ENCODE data around the gene PLAA.
"Not testable (repeated sequence)": the region's sequence is repeated elsewhere in the genome, so short reads cannot be mapped to it uniquely, and the experiment has no call there.

Gene PLAA

GRCh38 chr9:26935847-26936246, 11.2 kb downstream of the PLAA start:
- DNase-seq (ENCODE audit: low read depth in 2 of 2), result no peak

- DNase-seq (ENCODE audit: low read depth in 2 of 2), result no peak
Measured at GRCh38 chr9:26928902-26929495, 18.0 kb downstream of the PLAA start.

DNA sequence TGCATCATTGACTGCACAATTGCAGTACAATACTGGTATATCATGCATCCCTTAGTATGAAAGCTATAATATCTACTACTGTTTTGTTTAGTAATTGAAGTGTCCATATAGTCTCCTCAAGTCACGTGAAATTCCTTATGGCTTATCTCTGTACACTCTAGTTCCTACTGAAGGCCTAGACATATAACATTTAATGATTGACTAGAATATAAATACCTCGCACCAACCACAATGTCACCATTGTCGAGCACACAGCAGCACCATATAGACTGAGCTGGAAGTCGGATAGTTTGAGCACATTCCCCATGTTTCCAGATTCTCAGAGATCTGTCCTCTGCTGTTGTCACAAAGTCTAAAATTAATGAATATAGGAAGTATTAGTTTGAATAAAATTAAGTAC, 21.4 kb downstream of the PLAA start:
- DNase-seq (ENCODE audit: low read depth in 2 of 2), result no peak

GRCh38 chr9:26919698-26920097, 27.3 kb downstream of the PLAA start:
- DNase-seq (ENCODE audit: low read depth in 2 of 2), result no peak

- no peak for DNase-seq (ENCODE audit: low read depth in 2 of 2)
Measured at GRCh38 chr9:26913138-26913668, 33.8 kb downstream of the PLAA start.

- no peak for DNase-seq (ENCODE audit: low read depth in 2 of 2)
Measured at GRCh38 chr9:26904671-26905070, 42.4 kb downstream of the PLAA start.

DNA sequence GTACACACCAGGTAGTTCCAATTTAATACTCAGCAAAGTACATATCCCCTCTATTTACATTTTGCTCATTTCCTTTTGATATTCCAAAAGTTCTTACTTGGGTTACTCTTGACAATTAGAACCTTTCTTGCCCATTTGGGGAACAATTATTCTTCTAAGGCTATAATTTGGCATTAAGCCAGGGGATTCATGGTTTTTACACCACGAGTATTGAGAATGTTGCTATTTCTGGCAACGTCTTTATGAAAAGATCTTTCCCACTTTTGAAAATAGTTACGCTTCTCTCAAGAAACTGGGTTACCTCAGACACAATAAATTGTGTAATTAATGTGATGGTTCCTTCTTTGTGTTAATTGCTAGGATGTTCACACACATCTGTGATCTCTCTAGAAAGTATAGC, 43.0 kb downstream of the PLAA start:
- DNase-seq (ENCODE audit: low read depth in 2 of 2), result no peak

DNA sequence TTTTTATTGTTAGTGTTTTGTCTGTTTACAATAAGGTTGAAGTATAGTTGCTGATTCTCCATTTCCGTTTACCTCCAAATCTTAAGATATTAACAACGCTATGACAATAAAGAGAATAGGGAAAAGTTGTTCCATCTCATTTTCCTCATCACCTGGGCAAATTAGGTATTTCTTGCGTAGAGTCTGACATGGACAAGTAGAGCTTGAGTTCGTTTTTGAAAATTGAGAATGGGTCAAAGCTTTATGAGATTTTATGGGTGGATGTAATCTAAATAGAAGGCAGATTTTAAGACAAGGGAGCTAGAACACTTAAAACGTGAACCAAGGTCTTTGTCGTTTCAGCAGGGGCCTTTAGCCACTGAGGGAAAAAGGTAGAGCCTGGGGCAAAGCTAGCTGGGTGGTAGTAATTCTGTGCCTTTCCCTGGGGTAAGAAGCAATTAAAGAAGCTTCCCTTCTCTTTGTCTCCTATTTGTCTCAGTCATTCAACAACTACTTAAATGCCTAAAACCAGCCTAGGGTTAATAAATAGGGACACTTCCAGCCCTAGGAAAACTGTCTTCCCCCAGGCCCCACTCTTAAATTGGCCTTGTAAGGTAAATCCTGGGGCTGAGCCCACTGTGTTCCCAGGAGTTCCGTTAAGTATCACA, 53.9 kb downstream of the PLAA start:
- no peak for DNase-seq (ENCODE audit: low read depth in 2 of 2)

GRCh38 chr9:26892251-26893029, 54.6 kb downstream of the PLAA start, which contains the start of gene CAAP1:
TSS of gene CAAP1 (minus strand) at chr9:26892802. CDS start at chr9:26892715, 87 bp downstream.
- peak; percentile 89 to 94 for DNase-seq (ENCODE audit: low read depth in 2 of 2)

- DNase-seq (ENCODE audit: low read depth in 2 of 2), result no peak
Measured at GRCh38 chr9:26891726-26892125, 55.3 kb downstream of the PLAA start.

- no peak for DNase-seq (ENCODE audit: low read depth in 2 of 2)
Measured at GRCh38 chr9:26888271-26888670, 58.8 kb downstream of the PLAA start.

- no peak for DNase-seq (ENCODE audit: low read depth in 2 of 2)
Measured at GRCh38 chr9:26882154-26882553, 64.9 kb downstream of the PLAA start.

- DNase-seq (ENCODE audit: low read depth in 2 of 2), result no peak
Measured at GRCh38 chr9:26880262-26880661, 66.8 kb downstream of the PLAA start.

DNA sequence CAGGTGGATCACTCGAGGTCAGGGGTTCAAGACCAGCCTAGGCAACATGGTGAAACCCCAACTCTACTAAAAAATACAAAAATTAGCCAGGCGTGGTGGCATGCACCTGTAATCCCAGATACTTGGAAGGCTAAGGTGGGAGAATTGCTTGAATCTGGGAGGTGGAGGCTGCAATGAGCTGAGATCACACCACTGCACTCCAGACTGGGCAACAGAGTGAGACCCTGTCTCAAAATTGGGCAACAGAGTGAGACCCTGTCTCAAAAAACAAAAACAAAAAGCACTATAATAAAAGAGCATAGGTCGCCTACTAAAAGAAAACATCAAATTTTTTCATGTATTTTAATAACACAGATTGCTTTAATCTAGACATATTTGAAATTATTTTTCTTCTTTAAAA, 71.9 kb downstream of the PLAA start:
- DNase-seq (ENCODE audit: low read depth in 2 of 2), result not testable (repeated sequence)

DNA sequence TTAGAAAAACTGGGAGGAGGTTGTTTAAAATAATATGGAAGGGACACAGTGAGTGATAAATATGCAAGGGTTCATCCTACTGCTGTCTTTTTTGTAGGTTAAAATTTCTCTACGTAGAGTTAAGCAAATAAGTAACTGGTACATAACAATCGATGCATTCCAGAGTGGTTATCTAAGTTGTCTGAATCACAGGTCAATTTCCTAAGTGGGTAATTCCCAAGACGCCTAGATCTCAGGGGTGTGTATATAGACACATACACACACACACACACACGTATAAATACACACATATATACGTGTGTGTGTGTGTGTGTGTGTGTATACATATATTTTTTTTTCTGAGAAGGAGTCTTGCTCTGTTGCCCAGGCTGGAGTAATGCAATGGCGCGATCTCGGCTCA, 76.8 kb downstream of the PLAA start:
- no peak for DNase-seq (ENCODE audit: low read depth in 2 of 2)

- DNase-seq (ENCODE audit: low read depth in 2 of 2), result no peak
Measured at GRCh38 chr9:26863074-26863473, 84.0 kb downstream of the PLAA start.

DNA sequence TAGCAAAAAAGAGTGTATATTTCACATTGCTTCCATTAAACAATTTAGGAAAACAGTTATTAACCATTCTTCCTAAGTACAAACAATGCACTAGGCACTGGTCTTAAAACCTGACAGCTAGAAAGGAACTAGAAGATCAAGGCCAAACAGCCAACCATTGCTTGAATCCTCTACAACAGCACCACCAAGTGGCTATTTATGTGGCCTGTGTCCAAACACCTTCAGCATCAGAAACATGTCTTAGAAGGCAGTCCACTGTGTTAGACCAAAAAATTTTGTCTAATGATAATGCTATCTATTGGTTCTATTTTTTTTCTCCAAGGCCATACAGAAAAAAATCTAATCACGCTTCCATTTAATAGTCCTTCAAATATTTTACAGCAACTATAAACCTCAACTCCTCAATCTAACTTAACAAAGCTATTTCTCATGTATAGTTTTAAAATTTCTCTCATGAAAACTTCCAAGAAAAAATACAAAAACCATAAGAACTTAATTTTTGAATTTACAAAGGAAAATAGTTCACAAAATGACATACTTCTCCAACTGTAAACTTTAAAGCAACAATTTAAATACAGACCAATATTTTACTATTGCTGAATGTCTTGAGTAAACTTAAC, 90.5 kb downstream of the PLAA start:
- DNase-seq (ENCODE audit: low read depth in 2 of 2), result no peak

Measured in stimulated activated CD8-positive, alpha-beta memory T cell treated with anti-CD3 and anti-CD28 coated beads, Interleukin-15, amount 100 ng/mL, for 48 hours (primary cell).